HG03025 (cell line): Measurements from ENCODE around the gene CDH16.
"Not testable (repeated sequence)": the region's sequence is repeated elsewhere in the genome, so short reads cannot be mapped to it uniquely, and the experiment has no call there.

Source experiments
- ATAC-seq: cut with Tn5 transposase; IDR thresholded peaks from one replicate; pipeline ENCODE4 v1.9.1; 2021; ENCODE audit warnings: mild to moderate bottlenecking, moderate library complexity; ENCODE audit not compliant: unreplicated experiment, low FRiP score

CDH16 gene, protein sequence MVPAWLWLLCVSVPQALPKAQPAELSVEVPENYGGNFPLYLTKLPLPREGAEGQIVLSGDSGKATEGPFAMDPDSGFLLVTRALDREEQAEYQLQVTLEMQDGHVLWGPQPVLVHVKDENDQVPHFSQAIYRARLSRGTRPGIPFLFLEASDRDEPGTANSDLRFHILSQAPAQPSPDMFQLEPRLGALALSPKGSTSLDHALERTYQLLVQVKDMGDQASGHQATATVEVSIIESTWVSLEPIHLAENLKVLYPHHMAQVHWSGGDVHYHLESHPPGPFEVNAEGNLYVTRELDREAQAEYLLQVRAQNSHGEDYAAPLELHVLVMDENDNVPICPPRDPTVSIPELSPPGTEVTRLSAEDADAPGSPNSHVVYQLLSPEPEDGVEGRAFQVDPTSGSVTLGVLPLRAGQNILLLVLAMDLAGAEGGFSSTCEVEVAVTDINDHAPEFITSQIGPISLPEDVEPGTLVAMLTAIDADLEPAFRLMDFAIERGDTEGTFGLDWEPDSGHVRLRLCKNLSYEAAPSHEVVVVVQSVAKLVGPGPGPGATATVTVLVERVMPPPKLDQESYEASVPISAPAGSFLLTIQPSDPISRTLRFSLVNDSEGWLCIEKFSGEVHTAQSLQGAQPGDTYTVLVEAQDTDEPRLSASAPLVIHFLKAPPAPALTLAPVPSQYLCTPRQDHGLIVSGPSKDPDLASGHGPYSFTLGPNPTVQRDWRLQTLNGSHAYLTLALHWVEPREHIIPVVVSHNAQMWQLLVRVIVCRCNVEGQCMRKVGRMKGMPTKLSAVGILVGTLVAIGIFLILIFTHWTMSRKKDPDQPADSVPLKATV

GRCh38 chr16:66918803-66919568 is at the start of gene CDH16:
TSS of gene CDH16 (minus strand) at chr16:66918885. CDS start at chr16:66918065, 820 bp downstream.
- ATAC-seq = no peak

GRCh38 chr16:66964049-66964448 is 45.4 kb upstream of the CDH16 start:
- ATAC-seq = no peak

DNA sequence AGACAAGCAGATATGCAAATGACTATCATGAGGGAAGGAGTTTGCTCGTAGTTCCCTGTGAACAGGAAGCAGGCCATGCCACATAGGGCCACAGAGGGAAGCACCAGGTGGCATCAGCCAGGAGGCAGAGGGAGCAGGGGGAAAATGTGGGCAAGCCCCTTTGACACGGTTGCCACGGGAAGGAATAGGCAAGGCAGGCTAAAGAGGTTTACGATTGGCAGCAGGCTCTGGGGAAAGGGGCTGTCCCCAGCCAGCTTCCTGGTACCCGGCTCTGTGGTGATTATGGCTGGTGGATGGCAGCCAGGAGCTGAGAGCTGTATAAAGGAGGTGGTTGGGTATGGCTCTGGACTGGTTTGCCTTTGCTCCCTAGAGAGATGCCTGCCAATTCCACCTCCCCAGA is 43.2 kb upstream of the CDH16 start:
- no peak for ATAC-seq

GRCh38 chr16:66961065-66961744 is 42.5 kb upstream of the CDH16 start, which contains the start of gene CES3:
TSS of gene CES3 (plus strand) at chr16:66961266. CDS start at chr16:66961308, 42 bp downstream.
- no peak for ATAC-seq

GRCh38 chr16:66960270-66960669 is 41.6 kb upstream of the CDH16 start:
- ATAC-seq = no peak

- no peak for ATAC-seq
Measured at GRCh38 chr16:66959704-66960161, 41.0 kb upstream of the CDH16 start.

DNA sequence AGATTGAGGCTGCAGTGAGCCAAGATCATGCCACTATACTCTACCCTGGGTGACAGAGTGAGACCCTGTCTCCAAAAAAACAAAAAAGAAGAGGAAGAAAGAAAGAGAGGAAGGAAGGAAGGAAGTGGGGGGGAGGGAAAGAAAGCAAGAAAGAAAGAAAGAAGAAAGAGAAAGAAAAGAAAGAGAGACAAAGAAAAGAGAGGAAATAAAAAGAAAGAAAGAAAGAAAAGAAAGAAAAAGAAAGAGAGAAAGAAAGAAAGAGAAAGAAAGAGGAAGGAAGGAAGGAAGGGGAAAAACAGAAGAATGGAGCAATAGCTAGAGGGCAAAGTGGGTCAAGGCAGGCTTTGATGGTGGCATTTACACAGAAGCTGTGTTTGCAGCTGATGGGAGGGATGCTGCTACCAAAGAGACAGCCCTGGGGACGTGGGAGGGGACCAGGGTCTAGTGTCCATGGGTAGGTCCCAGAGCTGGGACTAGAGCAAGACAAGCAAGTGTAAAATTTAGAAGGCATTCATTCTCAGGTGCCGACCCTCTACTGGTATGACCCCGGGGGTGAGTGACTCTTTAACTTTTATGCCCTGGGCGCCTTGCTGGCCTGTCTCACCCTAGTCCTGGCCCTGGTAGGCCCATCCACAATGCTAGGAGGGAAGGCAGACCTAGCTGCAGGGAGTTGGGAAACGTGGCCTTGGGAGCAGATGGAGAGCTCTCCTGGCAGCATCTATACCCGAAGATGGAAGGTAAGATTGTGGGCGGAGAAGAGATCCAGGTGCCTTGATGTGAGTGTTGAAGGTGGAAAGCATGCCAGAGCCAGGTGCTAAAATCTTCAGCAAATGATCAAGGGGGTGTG is 40.4 kb upstream of the CDH16 start:
- no peak for ATAC-seq

- ATAC-seq = not testable (repeated sequence)
Measured at GRCh38 chr16:66956154-66956457, 37.4 kb upstream of the CDH16 start.

GRCh38 chr16:66955363-66956153 is 36.9 kb upstream of the CDH16 start:
- not testable (repeated sequence) for ATAC-seq

- no peak for ATAC-seq
Measured at GRCh38 chr16:66954097-66954659, 35.5 kb upstream of the CDH16 start.

GRCh38 chr16:66953462-66954096 is 34.9 kb upstream of the CDH16 start:
- no peak for ATAC-seq

GRCh38 chr16:66952430-66953110 is 33.9 kb upstream of the CDH16 start:
- no peak for ATAC-seq

- no peak for ATAC-seq
Measured at GRCh38 chr16:66950971-66951790, 32.5 kb upstream of the CDH16 start.

DNA sequence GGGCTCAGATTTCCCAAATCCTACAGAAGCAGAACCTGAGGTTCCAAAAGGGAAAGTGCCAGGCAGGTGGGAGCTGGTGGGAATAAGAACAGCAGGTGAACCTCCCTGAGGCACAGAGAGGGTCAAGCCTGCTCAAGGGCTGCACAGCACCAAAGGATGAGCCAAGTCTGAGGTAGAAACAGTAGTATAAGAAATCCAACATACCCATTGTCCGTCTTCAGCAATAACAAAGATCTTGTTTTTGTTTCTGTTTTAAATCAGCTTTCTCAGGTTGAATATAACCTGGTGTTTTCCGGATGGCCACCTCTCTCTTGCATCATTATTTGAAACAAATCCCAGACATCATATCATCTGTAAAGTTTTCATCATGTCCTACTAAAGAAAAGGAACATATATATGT is 31.8 kb upstream of the CDH16 start:
- no peak for ATAC-seq

DNA sequence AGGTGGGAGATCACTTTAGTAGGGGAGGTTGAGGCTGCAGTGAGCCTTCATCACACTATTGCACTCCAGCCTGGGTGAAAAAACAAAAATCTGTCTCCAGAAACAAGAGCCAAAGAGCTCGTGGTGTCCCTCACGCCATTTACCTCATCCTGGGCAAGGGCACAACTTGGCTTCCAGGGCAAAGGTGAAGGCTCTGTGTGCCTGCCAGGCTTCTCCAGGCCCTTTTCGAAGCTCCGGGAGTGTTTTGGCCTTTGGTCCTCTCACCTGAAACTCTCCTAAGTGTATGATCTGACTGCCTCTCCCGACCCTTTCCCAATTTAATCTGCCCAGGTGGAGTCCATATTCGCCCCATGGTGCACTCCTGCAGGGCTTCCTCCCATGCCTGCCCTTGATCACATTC is 30.8 kb upstream of the CDH16 start:
- ATAC-seq = no peak

DNA sequence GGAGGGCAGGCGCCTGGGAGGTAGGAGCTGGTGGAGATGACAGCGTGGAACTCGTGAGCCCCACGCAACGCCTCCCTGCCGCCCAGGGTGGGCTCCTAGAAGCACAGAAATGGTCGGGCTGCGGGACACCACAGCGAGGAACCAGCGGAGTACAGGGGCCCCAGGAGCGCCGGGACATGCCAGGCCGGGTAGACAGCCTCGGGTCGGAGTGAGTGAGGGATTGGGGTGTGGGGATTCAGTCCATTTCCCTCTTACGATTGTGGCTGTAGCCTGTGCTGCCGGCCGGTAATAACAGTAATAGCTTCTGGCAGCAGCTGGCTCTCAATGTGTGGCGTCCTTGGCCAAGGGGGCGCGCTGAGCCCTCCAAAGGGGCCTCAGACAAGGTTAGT is 30.1 kb upstream of the CDH16 start:
- ATAC-seq = no peak
